SK-N-SH (cell line): ENCODE data around the gene POP4. TPM values are rescaled to one million over a fixed set of nuclear protein-coding genes. Genes with fewer than 3 reads are reported as not detected.

ENCODE experiments used
- CTCF ChIA-PET: fragments of 300-600, 350-600 bp; formaldehyde crosslinking; extraction: SDS; loops from one replicate; lab custom pipeline; 2021; lab: Yijun Ruan, JAX
- POLR2A ChIA-PET: fragments of 350-600 bp; sonication (Branson Sonifier 250); formaldehyde crosslinking; extraction: SDS; loops from one replicate; lab custom pipeline; 2020; ENCODE audit warnings: antibody characterized with exemption, inconsistent platforms; lab: Yijun Ruan, JAX
- DNase-seq: peaks from one replicate; pipeline ENCODE4 v3.0.0; 2012
- H2AFZ ChIP-seq: fragments of 200-600 bp; sonication (generic); 2 replicates; pipeline ENCODE4 v1.8.1; 2016; ENCODE audit warnings: antibody characterized with exemption, mild to moderate bottlenecking, low read depth
- H3F3A ChIP-seq: fragments of 200-600 bp; sonication (generic); replicated peaks from 2 replicates; pipeline ENCODE3; 2016; ENCODE audit warnings: antibody characterized with exemption, mild to moderate bottlenecking; ENCODE audit not compliant: insufficient read depth
- H3K27ac ChIP-seq, 2 experiments: fragments of 200-500 bp in 1 of 2; fragments of 200-600 bp in 1 of 2; sonication (Bioruptor generic) in 1 of 2; sonication (generic), shearing (Covaris generic) in 1 of 2; 2 replicates each; pipeline versions ENCODE4 v1.5.1 to v1.6.1; 2014 to 2016; ENCODE audit warnings: low read depth in 2 of 2, inconsistent platforms in 1 of 2, low read length in 1 of 2, mild to moderate bottlenecking in 1 of 2, mixed read lengths in 1 of 2
- H3K27me3 ChIP-seq: fragments of 200-600 bp; sonication (generic), shearing (Covaris generic); 2 replicates; pipeline ENCODE4 v1.6.1; 2016; ENCODE audit warnings: mixed run types; ENCODE audit not compliant: insufficient read depth
- H3K36me3 ChIP-seq, 2 experiments: fragments of 200-500 bp in 1 of 2; fragments of 200-600 bp in 1 of 2; sonication (Bioruptor generic) in 1 of 2; sonication (generic) in 1 of 2; replicated peaks in 1 of 2; 2 replicates each; pipeline versions ENCODE3 to v1.5.1; 2014 to 2016; ENCODE audit warnings: low read length in 1 of 2, mild to moderate bottlenecking in 1 of 2; ENCODE audit not compliant: insufficient read depth in 2 of 2, control insufficient read depth in 1 of 2
- H3K4me1 ChIP-seq, 2 experiments: fragments of 200-500 bp in 1 of 2; fragments of 200-600 bp in 1 of 2; sonication (Bioruptor generic) in 1 of 2; sonication (generic), shearing (Covaris generic) in 1 of 2; 2 replicates each; pipeline versions ENCODE4 v1.5.1 to v1.6.1; 2014 to 2016; ENCODE audit warnings: low read depth in 1 of 2, low read length in 1 of 2, mixed run types in 1 of 2; ENCODE audit not compliant: insufficient read depth in 2 of 2, control insufficient read depth in 1 of 2
- H3K4me2 ChIP-seq: fragments of 200-600 bp; sonication (generic), shearing (Covaris generic); 2 replicates; pipeline ENCODE4 v1.6.1; 2017; ENCODE audit warnings: mixed run types
- H3K4me3 ChIP-seq, 2 experiments: fragments of 200-500 bp in 1 of 2; fragments of 200-600 bp in 1 of 2; sonication (Bioruptor generic) in 1 of 2; sonication (generic), shearing (Covaris generic) in 1 of 2; 2 replicates each; pipeline versions ENCODE4 v1.5.1 to v1.8.1; 2014 to 2016; ENCODE audit warnings: low read depth in 2 of 2, inconsistent platforms in 1 of 2, low read length in 1 of 2, mild to moderate bottlenecking in 1 of 2, mixed read lengths in 1 of 2, moderate library complexity in 1 of 2
- H3K79me2 ChIP-seq: fragments of 200-600 bp; sonication (generic); 2 replicates; pipeline ENCODE4 v1.8.1; 2017; ENCODE audit warnings: mild to moderate bottlenecking; ENCODE audit not compliant: insufficient read depth
- H3K9ac ChIP-seq: fragments of 200-600 bp; sonication (generic); 2 replicates; pipeline ENCODE4 v1.6.1; 2017; ENCODE audit warnings: mixed run types
- H3K9me2 ChIP-seq: fragments of 200-600 bp; sonication (generic); 2 replicates; pipeline ENCODE4 v1.6.1; 2017; ENCODE audit warnings: mixed run types
- H3K9me3 ChIP-seq: fragments of 200-600 bp; sonication (generic); 2 replicates; pipeline ENCODE4 v1.6.1; 2017; ENCODE audit warnings: mixed run types, mild to moderate bottlenecking, moderate library complexity
- H4K20me1 ChIP-seq: fragments of 200-600 bp; sonication (generic); 2 replicates; pipeline ENCODE4 v1.6.1; 2017; ENCODE audit warnings: mild to moderate bottlenecking, mixed run types; ENCODE audit not compliant: insufficient read depth
- ELF1 ChIP-seq: IDR thresholded peaks from 2 replicates; pipeline ENCODE4 v1.4.0; 2012
- FOSL2 ChIP-seq: IDR thresholded peaks from 2 replicates; pipeline ENCODE4 v1.4.0; 2012; ENCODE audit warnings: low read depth, mild to moderate bottlenecking, moderate library complexity, borderline replicate concordance
- FOXJ3 ChIP-seq: sonication (generic); formaldehyde crosslinking; IDR thresholded peaks from 2 replicates; pipeline ENCODE4 v1.5.1; 2020; ENCODE audit warnings: mild to moderate bottlenecking, missing genetic modification reagents
- FOXM1 ChIP-seq: IDR thresholded peaks from 2 replicates; pipeline ENCODE4 v1.4.0; 2012; ENCODE audit warnings: low read depth, mild to moderate bottlenecking
- GABPA ChIP-seq: IDR thresholded peaks from 2 replicates; pipeline ENCODE4 v1.4.0; 2012; ENCODE audit warnings: low read depth, mild to moderate bottlenecking
- GATA2 ChIP-seq: sonication (generic); formaldehyde crosslinking; IDR thresholded peaks from 2 replicates; pipeline ENCODE4 v1.5.0; 2020; ENCODE audit warnings: mild to moderate bottlenecking, missing genetic modification reagents
- JUND ChIP-seq: IDR thresholded peaks from 2 replicates; pipeline ENCODE4 v1.4.0; 2012
- NFIC ChIP-seq: IDR thresholded peaks from 2 replicates; pipeline ENCODE4 v1.4.0; 2012; ENCODE audit warnings: borderline replicate concordance
- NRF1 ChIP-seq: IDR thresholded peaks from 2 replicates; pipeline ENCODE4 v1.6.1; 2012; ENCODE audit warnings: low read depth, mild to moderate bottlenecking, low read length
- RAD21 ChIP-seq: IDR thresholded peaks from 2 replicates; pipeline ENCODE4 v1.6.1; 2012; ENCODE audit warnings: mild to moderate bottlenecking, low read length
- SIN3A ChIP-seq: IDR thresholded peaks from 2 replicates; pipeline ENCODE4 v1.6.1; 2012; ENCODE audit warnings: low read depth, mild to moderate bottlenecking, low read length, moderate library complexity, borderline replicate concordance
- TAF1 ChIP-seq: IDR thresholded peaks from 2 replicates; pipeline ENCODE4 v1.6.1; 2012; ENCODE audit warnings: low read depth, mild to moderate bottlenecking, low read length, moderate library complexity, borderline replicate concordance
- USF1 ChIP-seq: IDR thresholded peaks from 2 replicates; pipeline ENCODE4 v1.4.0; 2012; ENCODE audit warnings: low read depth, borderline replicate concordance
- USF2 ChIP-seq: fragments of 150-350 bp; IDR thresholded peaks from 2 replicates; pipeline ENCODE4 v1.6.1; 2017; ENCODE audit warnings: antibody characterized with exemption, low read length, low read depth, borderline replicate concordance
- WGBS: methylation state at CpG from one replicate; pipeline ENCODE4 v1.1.6; 2017; ENCODE audit warnings: low lambda C conversion rate; 5-methylcytosine and 5-hydroxymethylcytosine counted together
- polyA plus RNA-seq, 3 experiments: library from polyadenylated mRNA; depleted of rRNA; stranded (reverse); fragments of >200 nt; gene quantifications; 2 replicates each; pipeline ENCODE4 v1.2.3, GENCODE V29; 2012
- TF ChIP-seq, protein P1 (sequence below): fragments of 150-350 bp; IDR thresholded peaks from 2 replicates; pipeline ENCODE4 v1.6.1; 2016; ENCODE audit warnings: mild to moderate bottlenecking, low read depth, low read length
- TF ChIP-seq, protein P2 (sequence below): IDR thresholded peaks from 2 replicates; pipeline ENCODE4; 2012
- TF ChIP-seq, protein P3 (sequence below): IDR thresholded peaks from 2 replicates; pipeline ENCODE4 v1.4.0; 2012; ENCODE audit warnings: low read depth

Gene POP4
- polyA plus RNA-seq, 1 of the 3 experiments (the other 2 are of a cell fraction), result 75.4 TPM

- no peak for TF ChIP-seq JUND
- no peak for TF ChIP-seq GABPA
- TF ChIP-seq NRF1, result no peak
- TF ChIP-seq, protein P1, sequence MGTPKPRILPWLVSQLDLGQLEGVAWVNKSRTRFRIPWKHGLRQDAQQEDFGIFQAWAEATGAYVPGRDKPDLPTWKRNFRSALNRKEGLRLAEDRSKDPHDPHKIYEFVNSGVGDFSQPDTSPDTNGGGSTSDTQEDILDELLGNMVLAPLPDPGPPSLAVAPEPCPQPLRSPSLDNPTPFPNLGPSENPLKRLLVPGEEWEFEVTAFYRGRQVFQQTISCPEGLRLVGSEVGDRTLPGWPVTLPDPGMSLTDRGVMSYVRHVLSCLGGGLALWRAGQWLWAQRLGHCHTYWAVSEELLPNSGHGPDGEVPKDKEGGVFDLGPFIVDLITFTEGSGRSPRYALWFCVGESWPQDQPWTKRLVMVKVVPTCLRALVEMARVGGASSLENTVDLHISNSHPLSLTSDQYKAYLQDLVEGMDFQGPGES, result no peak
- TF ChIP-seq USF1, result no peak
- no peak for TF ChIP-seq RAD21
- no peak for TF ChIP-seq USF2
Observed at GRCh38 chr19:29603308-29603707, 2.8 kb upstream of the POP4 start (continued).

GRCh38 chr19:29606420-29606747, 301 bp downstream of the POP4 start:
- POLR2A ChIA-PET, result interaction anchor here (0.6 to 2.9 kb wide), 7 partner anchors 9 to 283 kb away, joined by 3 to 28 read pairs (median 5); partner anchors contain the start of genes C19orf12 and PLEKHF1
- WGBS, result 3% methylated on average over 12 of the region's 12 CpGs
- H3K27ac ChIP-seq, result peak overlapping the region; percentile 13 to 73; a peak in 2 of 4 replicates

More at GRCh38 chr19:29606420-29606747, 301 bp downstream of the POP4 start:
- CTCF ChIA-PET, result interaction anchor here (0.7 to 3.4 kb wide), 7 partner anchors 11 to 124 kb away, joined by 3 to 40 read pairs (median 4); partner anchors contain the start of genes C19orf12 and PLEKHF1
- no peaks in the 10 kb centered on the region for H3K27me3 ChIP-seq
- H3K9ac ChIP-seq, result peak overlapping the region; percentile 94
- H3K9me2 ChIP-seq, result no peaks in the 10 kb centered on the region
- H3K4me1 ChIP-seq, result peaks cover 0 to 8% of the 10 kb centered on the region in 2 experiments; a peak in 2 of 4 replicates
- peaks cover 18% of the 10 kb centered on the region for H3K79me2 ChIP-seq
- DNase-seq, result no peak
- TF ChIP-seq NFIC (no peak), GABPA (no peak), ELF1 (no peak), FOSL2 (no peak), GATA2 (CRISPR knock-in tag) (no peak), USF1 (no peak), FOXM1 (no peak), TAF1 (no peak), SIN3A (no peak), FOXJ3 (no peak)
- TF ChIP-seq, protein P2, sequence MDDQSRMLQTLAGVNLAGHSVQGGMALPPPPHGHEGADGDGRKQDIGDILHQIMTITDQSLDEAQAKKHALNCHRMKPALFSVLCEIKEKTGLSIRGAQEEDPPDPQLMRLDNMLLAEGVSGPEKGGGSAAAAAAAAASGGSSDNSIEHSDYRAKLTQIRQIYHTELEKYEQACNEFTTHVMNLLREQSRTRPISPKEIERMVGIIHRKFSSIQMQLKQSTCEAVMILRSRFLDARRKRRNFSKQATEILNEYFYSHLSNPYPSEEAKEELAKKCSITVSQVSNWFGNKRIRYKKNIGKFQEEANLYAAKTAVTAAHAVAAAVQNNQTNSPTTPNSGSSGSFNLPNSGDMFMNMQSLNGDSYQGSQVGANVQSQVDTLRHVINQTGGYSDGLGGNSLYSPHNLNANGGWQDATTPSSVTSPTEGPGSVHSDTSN, result no peak
- TF ChIP-seq, protein P3, sequence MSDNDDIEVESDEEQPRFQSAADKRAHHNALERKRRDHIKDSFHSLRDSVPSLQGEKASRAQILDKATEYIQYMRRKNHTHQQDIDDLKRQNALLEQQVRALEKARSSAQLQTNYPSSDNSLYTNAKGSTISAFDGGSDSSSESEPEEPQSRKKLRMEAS, result no peak
- TF ChIP-seq, protein P1, result no peak
- H4K20me1 ChIP-seq, result no peaks in the 10 kb centered on the region
- no peaks in the 10 kb centered on the region for H3K9me3 ChIP-seq
- peak overlapping the region; percentile 96 for H2AFZ ChIP-seq
- H3F3A ChIP-seq, result no peaks in the 10 kb centered on the region
- H3K4me3 ChIP-seq, result peak overlapping the region; percentile 86 to 89
- H3K4me2 ChIP-seq, result peak overlapping the region; percentile 84
- peaks cover 7 to 23% of the 10 kb centered on the region in 2 experiments for H3K36me3 ChIP-seq
